ENCODE measurements around the gene NPC2. TPM values are rescaled to one million over a fixed set of nuclear protein-coding genes. Genes with fewer than 3 reads are reported as not detected.

The NPC2 gene
- total RNA-seq, 1 experiment from 2014 or later: 141 TPM

DNA sequence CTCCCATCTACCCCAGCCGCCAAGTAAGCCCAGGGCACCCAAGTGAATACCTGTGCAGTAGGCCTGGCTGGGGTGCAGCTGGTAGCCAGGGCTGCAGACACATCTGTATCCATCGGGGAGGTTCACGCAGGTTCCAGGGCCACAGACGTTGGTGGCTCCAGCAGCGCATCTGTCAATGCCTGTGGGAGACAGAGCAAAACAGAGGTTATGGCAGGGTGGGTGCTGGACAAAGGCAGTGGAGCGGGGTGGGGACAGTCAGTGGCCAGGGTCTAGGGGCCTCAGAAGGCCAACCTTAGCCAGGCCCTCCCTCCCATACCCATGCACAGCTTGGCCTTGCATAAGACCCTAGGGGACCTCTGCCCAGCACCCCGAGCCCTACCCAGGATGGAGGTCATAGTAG, 29.6 kb upstream of the NPC2 start:
- CTCF ChIA-PET: no interaction called here
- Histone ChIP-seq H3K27me3 (ENCODE audit: control insufficient read depth, insufficient read depth, low read length) (no peaks in the 10 kb centered on the region), H3K27ac (ENCODE audit: low read length) (no peak overlapping the region), H3K36me3 (ENCODE audit: control insufficient read depth, insufficient read depth, low read length) (no peaks in the 10 kb centered on the region), H3K4me1 (ENCODE audit: control insufficient read depth, insufficient read depth, low read length) (no peaks in the 10 kb centered on the region), H3K4me3 (ENCODE audit: low read depth in 2 of 2, low read length in 2 of 2) (no peak overlapping the region), H3K9me3 (ENCODE audit: control insufficient read depth, insufficient read depth, low read depth, low read length) (no peaks in the 10 kb centered on the region)
- TF ChIP-seq POLR2AphosphoS5 (IDR thresholded peaks at IDR 0.05; ENCODE audit: low read depth, low read length): no peak
- no peak for TF ChIP-seq SIN3A (IDR thresholded peaks at IDR 0.05; ENCODE audit: borderline replicate concordance, insufficient read depth, low read depth, low read length)
- TF ChIP-seq, protein P1, sequence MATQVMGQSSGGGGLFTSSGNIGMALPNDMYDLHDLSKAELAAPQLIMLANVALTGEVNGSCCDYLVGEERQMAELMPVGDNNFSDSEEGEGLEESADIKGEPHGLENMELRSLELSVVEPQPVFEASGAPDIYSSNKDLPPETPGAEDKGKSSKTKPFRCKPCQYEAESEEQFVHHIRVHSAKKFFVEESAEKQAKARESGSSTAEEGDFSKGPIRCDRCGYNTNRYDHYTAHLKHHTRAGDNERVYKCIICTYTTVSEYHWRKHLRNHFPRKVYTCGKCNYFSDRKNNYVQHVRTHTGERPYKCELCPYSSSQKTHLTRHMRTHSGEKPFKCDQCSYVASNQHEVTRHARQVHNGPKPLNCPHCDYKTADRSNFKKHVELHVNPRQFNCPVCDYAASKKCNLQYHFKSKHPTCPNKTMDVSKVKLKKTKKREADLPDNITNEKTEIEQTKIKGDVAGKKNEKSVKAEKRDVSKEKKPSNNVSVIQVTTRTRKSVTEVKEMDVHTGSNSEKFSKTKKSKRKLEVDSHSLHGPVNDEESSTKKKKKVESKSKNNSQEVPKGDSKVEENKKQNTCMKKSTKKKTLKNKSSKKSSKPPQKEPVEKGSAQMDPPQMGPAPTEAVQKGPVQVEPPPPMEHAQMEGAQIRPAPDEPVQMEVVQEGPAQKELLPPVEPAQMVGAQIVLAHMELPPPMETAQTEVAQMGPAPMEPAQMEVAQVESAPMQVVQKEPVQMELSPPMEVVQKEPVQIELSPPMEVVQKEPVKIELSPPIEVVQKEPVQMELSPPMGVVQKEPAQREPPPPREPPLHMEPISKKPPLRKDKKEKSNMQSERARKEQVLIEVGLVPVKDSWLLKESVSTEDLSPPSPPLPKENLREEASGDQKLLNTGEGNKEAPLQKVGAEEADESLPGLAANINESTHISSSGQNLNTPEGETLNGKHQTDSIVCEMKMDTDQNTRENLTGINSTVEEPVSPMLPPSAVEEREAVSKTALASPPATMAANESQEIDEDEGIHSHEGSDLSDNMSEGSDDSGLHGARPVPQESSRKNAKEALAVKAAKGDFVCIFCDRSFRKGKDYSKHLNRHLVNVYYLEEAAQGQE (IDR thresholded peaks at IDR 0.05; ENCODE audit: insufficient read depth in 1 of 2, low read depth in 2 of 2, low read length in 1 of 2): no peak
- TF ChIP-seq, protein P2, sequence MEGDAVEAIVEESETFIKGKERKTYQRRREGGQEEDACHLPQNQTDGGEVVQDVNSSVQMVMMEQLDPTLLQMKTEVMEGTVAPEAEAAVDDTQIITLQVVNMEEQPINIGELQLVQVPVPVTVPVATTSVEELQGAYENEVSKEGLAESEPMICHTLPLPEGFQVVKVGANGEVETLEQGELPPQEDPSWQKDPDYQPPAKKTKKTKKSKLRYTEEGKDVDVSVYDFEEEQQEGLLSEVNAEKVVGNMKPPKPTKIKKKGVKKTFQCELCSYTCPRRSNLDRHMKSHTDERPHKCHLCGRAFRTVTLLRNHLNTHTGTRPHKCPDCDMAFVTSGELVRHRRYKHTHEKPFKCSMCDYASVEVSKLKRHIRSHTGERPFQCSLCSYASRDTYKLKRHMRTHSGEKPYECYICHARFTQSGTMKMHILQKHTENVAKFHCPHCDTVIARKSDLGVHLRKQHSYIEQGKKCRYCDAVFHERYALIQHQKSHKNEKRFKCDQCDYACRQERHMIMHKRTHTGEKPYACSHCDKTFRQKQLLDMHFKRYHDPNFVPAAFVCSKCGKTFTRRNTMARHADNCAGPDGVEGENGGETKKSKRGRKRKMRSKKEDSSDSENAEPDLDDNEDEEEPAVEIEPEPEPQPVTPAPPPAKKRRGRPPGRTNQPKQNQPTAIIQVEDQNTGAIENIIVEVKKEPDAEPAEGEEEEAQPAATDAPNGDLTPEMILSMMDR (IDR thresholded peaks at IDR 0.05): no peak
- no peak for TF ChIP-seq TCF7L2 (IDR thresholded peaks at IDR 0.05; ENCODE audit: low read depth, low read length)
- intact Hi-C loops (cut with micrococcal nuclease; ENCODE audit: unreplicated experiment): no loop called here
- ATAC-seq: no peak
- POLR2A ChIA-PET: no interaction called here
- DNase-seq (ENCODE audit: low read depth, low spot score): no peak
- in situ Hi-C loops (cut with HindIII; ENCODE audit: low pct_unique_long_range_greater_than_20kb, low sequenced_read_pairs): no loop called here
- no TSS peak for BruUV-seq (replicated peaks)

DNA sequence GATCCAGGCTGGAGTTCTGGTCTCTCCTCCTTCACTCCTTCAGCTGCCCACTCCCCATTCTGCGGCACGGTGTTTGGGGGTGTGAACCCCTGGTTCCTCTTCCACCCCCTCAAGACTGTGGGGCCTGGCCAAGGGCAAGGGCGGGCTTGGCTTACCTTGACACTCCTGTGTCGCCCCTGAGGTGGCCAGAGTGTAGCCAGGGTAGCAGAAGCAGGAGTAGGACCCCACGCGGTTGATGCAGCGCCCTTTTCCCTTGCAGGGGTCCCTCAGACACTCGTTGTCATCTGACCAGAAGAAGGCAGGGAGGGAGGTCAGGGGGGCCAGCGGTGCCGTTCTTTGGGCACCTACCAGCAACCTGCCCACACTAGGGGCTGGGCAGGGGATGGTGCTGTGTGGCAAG, 28.7 kb upstream of the NPC2 start:
- no peak for TF ChIP-seq POLR2AphosphoS5 (IDR thresholded peaks at IDR 0.05; ENCODE audit: low read depth, low read length)
- TF ChIP-seq TCF7L2 (IDR thresholded peaks at IDR 0.05; ENCODE audit: low read depth, low read length): no peak
- TF ChIP-seq, protein P2 (IDR thresholded peaks at IDR 0.05): no peak
- no peak for TF ChIP-seq SIN3A (IDR thresholded peaks at IDR 0.05; ENCODE audit: borderline replicate concordance, insufficient read depth, low read depth, low read length)
- TF ChIP-seq, protein P1 (IDR thresholded peaks at IDR 0.05; ENCODE audit: insufficient read depth in 1 of 2, low read depth in 2 of 2, low read length in 1 of 2): no peak
- H3K27me3 ChIP-seq (ENCODE audit: control insufficient read depth, insufficient read depth, low read length): no peaks in the 10 kb centered on the region
- H3K4me3 ChIP-seq (ENCODE audit: low read depth in 2 of 2, low read length in 2 of 2): no peak overlapping the region
- intact Hi-C loops (cut with micrococcal nuclease; ENCODE audit: unreplicated experiment) (no loop called here), in situ Hi-C loops (cut with HindIII; ENCODE audit: low pct_unique_long_range_greater_than_20kb, low sequenced_read_pairs) (no loop called here)
- ChIA-PET CTCF (no interaction called here), POLR2A (no interaction called here)
- no peak for ATAC-seq
- no peaks in the 10 kb centered on the region for H3K9me3 ChIP-seq (ENCODE audit: control insufficient read depth, insufficient read depth, low read depth, low read length)
- no peaks in the 10 kb centered on the region for H3K4me1 ChIP-seq (ENCODE audit: control insufficient read depth, insufficient read depth, low read length)
- no peak overlapping the region for H3K27ac ChIP-seq (ENCODE audit: low read length)
- no TSS peak for BruUV-seq (replicated peaks)
- H3K36me3 ChIP-seq (ENCODE audit: control insufficient read depth, insufficient read depth, low read length): no peaks in the 10 kb centered on the region
- DNase-seq (ENCODE audit: low read depth, low spot score): no peak
